ENCODE data around the gene COL26A1.

DNA sequence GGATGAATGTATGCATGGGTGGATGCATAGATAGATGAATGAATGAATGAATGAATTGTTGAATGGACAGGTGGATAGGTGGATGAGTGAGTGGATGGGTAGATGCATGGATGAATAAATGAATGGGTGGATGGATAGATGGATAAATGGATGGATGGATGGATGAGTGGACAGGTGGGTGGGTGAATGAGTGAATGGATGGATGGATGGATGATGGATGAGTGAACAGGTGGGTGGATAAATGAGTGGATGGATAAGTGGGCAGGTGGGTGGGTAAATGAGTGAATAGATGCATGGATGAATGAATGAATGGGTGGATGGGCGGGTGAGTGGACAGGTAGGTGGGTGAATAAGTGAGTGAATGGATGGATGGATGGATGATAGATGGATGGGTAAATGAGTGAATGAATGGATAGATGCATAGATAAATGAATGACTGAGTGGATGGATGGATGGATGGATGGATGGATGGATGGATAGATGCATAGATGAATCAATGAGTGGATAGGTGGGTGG, 193.8 kb downstream of the COL26A1 start:
- TF ChIP-seq ZNF664 (tag by site-specific recombination; IDR thresholded peaks at IDR 0.05), result no peak
- TF ChIP-seq ZNF175 (tag by site-specific recombination; IDR thresholded peaks at IDR 0.05), result no peak
- no peak for TF ChIP-seq ZNF660 (tag by site-specific recombination; IDR thresholded peaks at IDR 0.05)
- TF ChIP-seq, protein P1, sequence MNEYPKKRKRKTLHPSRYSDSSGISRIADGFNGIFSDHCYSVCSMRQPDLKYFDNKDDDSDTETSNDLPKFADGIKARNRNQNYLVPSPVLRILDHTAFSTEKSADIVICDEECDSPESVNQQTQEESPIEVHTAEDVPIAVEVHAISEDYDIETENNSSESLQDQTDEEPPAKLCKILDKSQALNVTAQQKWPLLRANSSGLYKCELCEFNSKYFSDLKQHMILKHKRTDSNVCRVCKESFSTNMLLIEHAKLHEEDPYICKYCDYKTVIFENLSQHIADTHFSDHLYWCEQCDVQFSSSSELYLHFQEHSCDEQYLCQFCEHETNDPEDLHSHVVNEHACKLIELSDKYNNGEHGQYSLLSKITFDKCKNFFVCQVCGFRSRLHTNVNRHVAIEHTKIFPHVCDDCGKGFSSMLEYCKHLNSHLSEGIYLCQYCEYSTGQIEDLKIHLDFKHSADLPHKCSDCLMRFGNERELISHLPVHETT (tag by site-specific recombination; IDR thresholded peaks at IDR 0.05), result no peak
- TF ChIP-seq, protein P2, sequence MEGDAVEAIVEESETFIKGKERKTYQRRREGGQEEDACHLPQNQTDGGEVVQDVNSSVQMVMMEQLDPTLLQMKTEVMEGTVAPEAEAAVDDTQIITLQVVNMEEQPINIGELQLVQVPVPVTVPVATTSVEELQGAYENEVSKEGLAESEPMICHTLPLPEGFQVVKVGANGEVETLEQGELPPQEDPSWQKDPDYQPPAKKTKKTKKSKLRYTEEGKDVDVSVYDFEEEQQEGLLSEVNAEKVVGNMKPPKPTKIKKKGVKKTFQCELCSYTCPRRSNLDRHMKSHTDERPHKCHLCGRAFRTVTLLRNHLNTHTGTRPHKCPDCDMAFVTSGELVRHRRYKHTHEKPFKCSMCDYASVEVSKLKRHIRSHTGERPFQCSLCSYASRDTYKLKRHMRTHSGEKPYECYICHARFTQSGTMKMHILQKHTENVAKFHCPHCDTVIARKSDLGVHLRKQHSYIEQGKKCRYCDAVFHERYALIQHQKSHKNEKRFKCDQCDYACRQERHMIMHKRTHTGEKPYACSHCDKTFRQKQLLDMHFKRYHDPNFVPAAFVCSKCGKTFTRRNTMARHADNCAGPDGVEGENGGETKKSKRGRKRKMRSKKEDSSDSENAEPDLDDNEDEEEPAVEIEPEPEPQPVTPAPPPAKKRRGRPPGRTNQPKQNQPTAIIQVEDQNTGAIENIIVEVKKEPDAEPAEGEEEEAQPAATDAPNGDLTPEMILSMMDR (tag by site-specific recombination; IDR thresholded peaks at IDR 0.05), result no peak
- no peak for TF ChIP-seq SCRT1 (tag by site-specific recombination; IDR thresholded peaks at IDR 0.05; ENCODE audit: borderline replicate concordance)
- no peak for TF ChIP-seq ZNF585B (tag by site-specific recombination; IDR thresholded peaks at IDR 0.05)
- TF ChIP-seq ZNF248 (tag by site-specific recombination; IDR thresholded peaks at IDR 0.05), result 0 out of 2 replicates have a peak, but pooled peaks have one; percentile 2
- TF ChIP-seq ZNF623 (tag by site-specific recombination; IDR thresholded peaks at IDR 0.05), result no peak
- TF ChIP-seq ZNF121 (tag by site-specific recombination; IDR thresholded peaks at IDR 0.05), result no peak
- TF ChIP-seq ZNF843 (tag by site-specific recombination; IDR thresholded peaks at IDR 0.05), result no peak
